Right lobe of liver (tissue), 4 donors: ENCODE measurements around the gene CRYBG3.

Experiments used
- CTCF ChIP-seq, 4 donors: fragments of 200-600 bp in 3 of 4; fragments of 450-650 bp in 1 of 4; IDR thresholded peaks; one replicate each; pipeline versions ENCODE4 v1.5.1 to v1.8.0; 2016 to 2022; ENCODE audit warnings: antibody characterized with exemption in 4 of 4, mild to moderate bottlenecking in 2 of 4
- POLR2A ChIP-seq: fragments of 450-650 bp; IDR thresholded peaks from one replicate; pipeline ENCODE4 v1.6.1; 2017; ENCODE audit warnings: antibody characterized with exemption, mild to moderate bottlenecking
- donor health status: DM: no; HTN: no; CAD: no.
- donor health status: DM: no; HTN: no; CAD: no.
- donor health status: DM: no; HTN: yes; CAD: no.

DNA sequence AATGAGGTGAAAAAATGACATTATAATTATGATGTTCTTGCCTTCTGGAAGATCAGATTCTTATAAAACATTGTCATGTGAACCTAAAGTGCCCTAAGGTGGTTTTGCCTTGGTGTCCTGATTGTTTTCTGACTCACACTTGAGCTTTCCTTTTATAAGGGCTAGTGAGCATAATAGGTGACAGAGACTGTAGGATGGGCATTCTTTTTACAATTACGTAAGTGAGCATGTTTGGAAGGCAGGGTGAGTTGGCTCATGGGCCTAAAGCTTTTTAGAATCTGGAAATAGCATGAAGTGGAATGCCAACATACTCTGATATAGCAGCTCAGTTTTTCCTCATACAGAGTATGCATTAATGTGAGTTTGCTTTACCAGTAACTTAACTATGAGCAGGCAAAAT, 41.2 kb downstream of the CRYBG3 start:
- TF ChIP-seq CTCF (IDR thresholded peaks at IDR 0.05) (no peak), POLR2A (no peak)
